Mononuclear cell (primary cell): ENCODE results near the gene NPEPPS. TPM values are rescaled to one million over a fixed set of nuclear protein-coding genes. Genes with fewer than 3 reads are reported as not detected.

ENCODE experiments used
- H3K27me3 ChIP-seq: 2 replicates; pipeline ENCODE4 v1.6.0; 2011; ENCODE audit warnings: low read length, control low read depth; ENCODE audit not compliant: insufficient read depth
- H3K4me1 ChIP-seq: 2 replicates; pipeline ENCODE4 v1.5.1; 2011; ENCODE audit warnings: mild to moderate bottlenecking, low read length, control low read depth; ENCODE audit not compliant: insufficient read depth
- H3K4me3 ChIP-seq: 2 replicates; pipeline ENCODE4 v1.5.1; 2011; ENCODE audit warnings: mild to moderate bottlenecking, low read length, moderate library complexity
- H3K9me3 ChIP-seq: 2 replicates; pipeline ENCODE4 v1.5.1; 2011; ENCODE audit warnings: low read depth, mild to moderate bottlenecking, control low read depth, low read length
- total RNA-seq: library from RNA; depleted of rRNA; stranded (reverse); fragments of >200 nt; gene quantifications from one replicate; pipeline ENCODE4 v1.2.3, GENCODE V29; 2012

Gene NPEPPS
- total RNA-seq, 1 donor, result 85.8 TPM

DNA sequence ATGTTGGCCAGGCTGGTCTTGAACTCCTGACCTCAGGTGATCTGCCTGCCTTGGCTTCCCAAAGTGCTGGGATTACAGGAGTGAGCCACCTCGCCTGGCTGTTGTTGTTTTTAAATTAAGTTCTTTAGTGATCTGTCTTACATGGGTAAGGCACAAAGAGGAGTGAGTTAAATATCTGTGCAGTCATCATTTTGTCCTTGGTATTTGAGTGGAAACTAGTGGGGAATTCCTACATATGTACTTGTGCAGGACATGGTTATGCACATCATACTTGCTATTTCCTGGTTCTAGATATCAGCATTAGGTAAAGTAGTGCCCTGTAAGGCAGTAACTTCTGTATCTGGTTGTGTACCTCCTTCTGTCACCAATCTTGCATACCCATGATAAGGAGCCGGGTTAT lies 122.5 kb downstream of the NPEPPS start:
- H3K9me3 ChIP-seq, result no peaks in the 10 kb centered on the region
- peaks cover 67% of the 10 kb centered on the region for H3K4me1 ChIP-seq
- H3K4me3 ChIP-seq, result no peak overlapping the region
- no peaks in the 10 kb centered on the region for H3K27me3 ChIP-seq

GRCh38 chr17:47654991-47655390 lies 124.1 kb downstream of the NPEPPS start:
- Histone ChIP-seq H3K27me3 (no peaks in the 10 kb centered on the region), H3K4me1 (peaks cover 73% of the 10 kb centered on the region), H3K4me3 (no peak overlapping the region), H3K9me3 (no peaks in the 10 kb centered on the region)

DNA sequence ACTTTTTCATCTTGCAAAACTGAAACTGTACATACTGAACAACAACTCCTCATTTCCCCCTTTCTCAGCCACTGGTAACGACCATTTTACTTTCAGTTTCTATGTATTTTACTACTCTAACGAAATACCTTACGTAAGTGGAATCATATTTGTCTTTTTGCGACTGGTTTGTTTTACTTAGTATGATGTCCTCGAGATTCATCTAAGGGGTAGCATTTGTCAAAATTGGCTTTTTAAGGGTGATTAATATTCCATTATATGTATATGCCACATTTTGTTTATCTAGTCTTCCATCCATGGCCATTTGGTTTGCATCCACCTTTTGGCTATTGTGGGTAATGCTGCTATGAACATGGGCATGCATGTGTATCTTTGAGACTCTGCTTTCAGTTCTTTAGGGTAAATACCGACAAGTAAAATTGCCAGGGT lies 129.2 kb downstream of the NPEPPS start:
- Histone ChIP-seq H3K4me3 (peak overlapping the region; percentile 16), H3K4me1 (peaks cover 58% of the 10 kb centered on the region), H3K9me3 (no peaks in the 10 kb centered on the region), H3K27me3 (no peaks in the 10 kb centered on the region)

DNA sequence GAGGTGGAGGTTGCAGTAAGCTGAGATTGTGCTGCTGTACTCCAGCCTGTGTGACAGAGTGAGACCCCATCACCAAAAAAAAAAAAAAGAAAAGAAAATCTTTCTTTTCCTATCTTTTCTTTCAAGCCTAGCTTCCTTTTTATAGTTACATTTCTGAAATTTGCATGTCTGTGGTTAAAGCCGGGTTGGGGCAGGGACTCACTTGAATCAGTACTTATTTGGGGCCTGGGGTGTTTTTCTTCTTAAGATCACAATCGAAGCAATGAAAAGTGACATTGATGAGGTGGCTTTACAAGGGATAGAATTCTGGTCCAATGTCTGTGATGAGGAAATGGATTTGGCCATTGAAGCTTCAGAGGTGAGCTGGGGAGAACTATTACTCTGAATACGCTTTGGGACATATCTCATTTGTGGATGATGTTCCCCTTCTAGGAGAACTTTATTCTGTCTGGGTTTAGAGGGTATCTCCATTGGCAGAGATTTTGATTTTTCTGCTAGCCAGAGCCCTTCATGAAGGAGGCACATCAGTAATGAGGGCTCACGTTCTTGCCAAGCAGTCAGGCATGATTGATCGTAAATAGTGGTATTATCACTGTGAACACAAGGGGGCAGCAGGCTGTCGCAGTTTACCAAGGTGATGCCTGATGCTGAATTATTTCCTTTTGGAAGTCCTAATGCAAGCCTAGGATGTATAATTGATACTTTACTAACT lies 133.2 kb downstream of the NPEPPS start:
- Histone ChIP-seq H3K4me3 (no peak overlapping the region), H3K4me1 (peaks cover 54% of the 10 kb centered on the region), H3K27me3 (no peaks in the 10 kb centered on the region), H3K9me3 (no peaks in the 10 kb centered on the region)

GRCh38 chr17:47664624-47664941 lies 133.7 kb downstream of the NPEPPS start:
- H3K9me3 ChIP-seq, result no peaks in the 10 kb centered on the region
- no peaks in the 10 kb centered on the region for H3K27me3 ChIP-seq
- no peak overlapping the region for H3K4me3 ChIP-seq
- peaks cover 54% of the 10 kb centered on the region for H3K4me1 ChIP-seq

- no peaks in the 10 kb centered on the region for H3K9me3 ChIP-seq
- H3K4me3 ChIP-seq, result no peak overlapping the region
- peaks cover 58% of the 10 kb centered on the region for H3K4me1 ChIP-seq
- no peaks in the 10 kb centered on the region for H3K27me3 ChIP-seq
Measured at GRCh38 chr17:47665655-47666054, 134.7 kb downstream of the NPEPPS start.

- H3K4me3 ChIP-seq, result no peak overlapping the region
- H3K4me1 ChIP-seq, result peaks cover 49% of the 10 kb centered on the region
- no peaks in the 10 kb centered on the region for H3K9me3 ChIP-seq
- H3K27me3 ChIP-seq, result no peaks in the 10 kb centered on the region
Measured at GRCh38 chr17:47669081-47669480, 138.2 kb downstream of the NPEPPS start.

GRCh38 chr17:47670064-47670463 lies 139.2 kb downstream of the NPEPPS start:
- Histone ChIP-seq H3K4me1 (peaks cover 41% of the 10 kb centered on the region), H3K4me3 (no peak overlapping the region), H3K9me3 (no peaks in the 10 kb centered on the region), H3K27me3 (no peaks in the 10 kb centered on the region)

Other genes with a start within 250 kb of the NPEPPS start
- gene EFCAB13, start 207.2 kb upstream of the NPEPPS start, total RNA-seq, result 10.5 TPM
- 161 TPM for gene KPNB1, start 118.8 kb downstream of the NPEPPS start, total RNA-seq
- 4.7 TPM for gene TBKBP1, start 163.1 kb downstream of the NPEPPS start, total RNA-seq
- gene TBX21, start 202.1 kb downstream of the NPEPPS start, total RNA-seq, result 15.7 TPM